Activated B cell treated with CpG ODN at 0.5 μM for 24 hours (primary cell): Measurements from ENCODE around the gene ANKS1A. TPM values are rescaled to one million over a fixed set of nuclear protein-coding genes. Genes with fewer than 3 reads are reported as not detected.

Source experiments
- ATAC-seq: fragments of 200-7000 bp; cut with Tn5 transposase; one replicate; pipeline ENCODE4 v1.10.0; 2021; ENCODE audit warnings: low read depth, mild to moderate bottlenecking, moderate library complexity
- CTCF ChIA-PET: fragments of 350-600 bp; sonication (Branson Sonifier 250); formaldehyde crosslinking; loops from one replicate; lab custom pipeline; 2021; ENCODE audit warnings: antibody characterized with exemption; lab: Charles Lee
- POLR2A ChIA-PET: fragments of 350-600 bp; sonication (Branson Sonifier 250); formaldehyde crosslinking; loops from one replicate; lab custom pipeline; 2021; ENCODE audit warnings: antibody characterized with exemption; lab: Charles Lee
- DNase-seq: peaks from one replicate; pipeline ENCODE4 v3.0.0; 2022
- H3K27ac Mint-ChIP-seq: one replicate; pipeline ENCODE4 v1.8.0; 2020; ENCODE audit warnings: mixed read lengths
- H3K27me3 Mint-ChIP-seq: one replicate; pipeline ENCODE4 v1.8.0; 2021; ENCODE audit warnings: mixed read lengths
- H3K36me3 Mint-ChIP-seq: one replicate; pipeline ENCODE4 v1.8.0; 2021; ENCODE audit warnings: low read depth, mixed read lengths
- H3K4me1 Mint-ChIP-seq: one replicate; pipeline ENCODE4 v1.8.0; 2021; ENCODE audit warnings: mixed read lengths
- H3K4me3 Mint-ChIP-seq: one replicate; pipeline ENCODE4 v1.8.0; 2020; ENCODE audit warnings: mild to moderate bottlenecking, mixed read lengths
- H3K9me3 Mint-ChIP-seq: one replicate; pipeline ENCODE4 v1.8.0; 2020; ENCODE audit warnings: mixed read lengths
- intact Hi-C: fragments of 100-400 bp; cut with micrococcal nuclease; formaldehyde crosslinking; loops from one replicate; pipeline ENCODE4 v1.15.1; 2024
- total RNA-seq: library from RNA; stranded (reverse); gene quantifications from 2 replicates; pipeline ENCODE4 v1.2.3, GENCODE V29; 2022
- TF ChIP-seq, protein P1 (sequence below): fragments of 200-600 bp; IDR thresholded peaks from one replicate; pipeline ENCODE4 v1.8.0; 2022; ENCODE audit warnings: antibody characterized with exemption, mild to moderate bottlenecking

The ANKS1A gene
- total RNA-seq, 1 donor from 2014 or later = 12.6 TPM

DNA sequence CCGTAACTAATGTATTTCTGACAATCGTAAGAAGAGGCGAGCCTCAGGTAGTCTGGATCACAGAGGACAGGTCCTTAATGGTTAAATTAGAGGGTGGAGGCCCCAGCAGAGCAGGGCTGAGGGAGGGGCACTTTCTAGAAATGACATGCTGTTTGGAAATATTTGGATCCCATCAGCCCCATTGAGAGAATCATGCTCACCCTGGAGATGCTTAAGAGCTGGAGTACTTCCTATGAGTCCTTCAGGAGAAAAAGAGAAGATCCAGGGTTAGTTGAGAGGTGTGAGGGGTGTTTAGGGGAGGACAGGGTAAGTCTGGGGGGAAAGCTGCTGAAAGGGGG, 129.1 kb downstream of the ANKS1A start:
- peaks cover 37% of the 10 kb centered on the region for H3K36me3 Mint-ChIP-seq
- ATAC-seq = no peak
- ChIA-PET CTCF (no interaction called here), POLR2A (no interaction called here)
- TF ChIP-seq, protein P1, sequence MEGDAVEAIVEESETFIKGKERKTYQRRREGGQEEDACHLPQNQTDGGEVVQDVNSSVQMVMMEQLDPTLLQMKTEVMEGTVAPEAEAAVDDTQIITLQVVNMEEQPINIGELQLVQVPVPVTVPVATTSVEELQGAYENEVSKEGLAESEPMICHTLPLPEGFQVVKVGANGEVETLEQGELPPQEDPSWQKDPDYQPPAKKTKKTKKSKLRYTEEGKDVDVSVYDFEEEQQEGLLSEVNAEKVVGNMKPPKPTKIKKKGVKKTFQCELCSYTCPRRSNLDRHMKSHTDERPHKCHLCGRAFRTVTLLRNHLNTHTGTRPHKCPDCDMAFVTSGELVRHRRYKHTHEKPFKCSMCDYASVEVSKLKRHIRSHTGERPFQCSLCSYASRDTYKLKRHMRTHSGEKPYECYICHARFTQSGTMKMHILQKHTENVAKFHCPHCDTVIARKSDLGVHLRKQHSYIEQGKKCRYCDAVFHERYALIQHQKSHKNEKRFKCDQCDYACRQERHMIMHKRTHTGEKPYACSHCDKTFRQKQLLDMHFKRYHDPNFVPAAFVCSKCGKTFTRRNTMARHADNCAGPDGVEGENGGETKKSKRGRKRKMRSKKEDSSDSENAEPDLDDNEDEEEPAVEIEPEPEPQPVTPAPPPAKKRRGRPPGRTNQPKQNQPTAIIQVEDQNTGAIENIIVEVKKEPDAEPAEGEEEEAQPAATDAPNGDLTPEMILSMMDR = no peak
- H3K4me1 Mint-ChIP-seq = no peaks in the 10 kb centered on the region
- intact Hi-C loops = no loop called here
- H3K27ac Mint-ChIP-seq = no peak overlapping the region
- H3K9me3 Mint-ChIP-seq = no peaks in the 10 kb centered on the region
- DNase-seq = no peak
- no peak overlapping the region for H3K4me3 Mint-ChIP-seq
- no peaks in the 10 kb centered on the region for H3K27me3 Mint-ChIP-seq

DNA sequence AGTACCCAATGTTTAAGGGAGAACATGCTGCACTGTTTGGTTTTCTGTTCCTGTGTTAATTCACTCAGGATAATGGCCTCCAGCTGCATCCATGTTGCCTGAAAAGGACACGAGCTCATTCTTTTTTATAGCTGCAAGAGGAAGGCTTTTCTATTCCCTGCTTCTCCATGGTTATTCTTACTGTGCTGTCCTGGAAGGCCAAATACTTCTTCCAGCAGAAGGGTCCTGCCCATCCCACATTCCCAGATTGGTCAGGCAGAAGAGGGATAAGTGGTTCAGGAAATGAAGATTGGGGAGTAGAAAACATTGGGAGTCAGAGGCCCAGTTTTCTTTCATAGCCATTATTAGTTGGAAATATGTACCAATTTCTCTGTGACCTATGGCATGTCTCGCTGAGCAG, 129.7 kb downstream of the ANKS1A start:
- Mint-ChIP-seq H3K27ac (no peak overlapping the region), H3K4me1 (no peaks in the 10 kb centered on the region), H3K9me3 (no peaks in the 10 kb centered on the region), H3K4me3 (no peak overlapping the region), H3K27me3 (no peaks in the 10 kb centered on the region), H3K36me3 (peaks cover 37% of the 10 kb centered on the region)
- CTCF ChIA-PET = no interaction called here
- intact Hi-C loops = no loop called here
- ATAC-seq (no peak), DNase-seq (no peak)
- POLR2A ChIA-PET = interaction anchor here (0.6 kb wide), 1 partner anchor 1271 kb away, joined by 4 read pairs; no protein-coding TSS in a partner anchor
- TF ChIP-seq, protein P1 = no peak

DNA sequence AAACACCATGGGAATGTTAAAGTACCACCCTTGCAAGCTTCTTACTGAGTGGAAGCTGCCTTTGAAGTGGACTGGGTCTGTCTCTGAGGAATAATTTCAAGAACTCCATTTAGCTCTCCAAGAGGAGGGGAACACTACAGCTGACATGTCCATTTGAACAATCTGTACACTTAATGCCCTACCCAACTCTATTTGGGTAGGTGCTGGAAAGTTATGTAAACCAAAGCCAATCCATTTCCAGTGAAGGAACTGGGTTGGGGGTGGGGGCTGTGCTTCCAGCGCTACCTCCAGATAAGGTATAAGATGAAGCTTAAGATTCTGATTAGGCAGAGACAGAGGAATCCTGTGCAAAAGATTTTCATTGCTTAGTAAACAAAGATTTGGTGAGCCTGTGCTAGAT, 130.1 kb downstream of the ANKS1A start:
- TF ChIP-seq, protein P1 = no peak
- Mint-ChIP-seq H3K36me3 (peaks cover 38% of the 10 kb centered on the region), H3K27me3 (no peaks in the 10 kb centered on the region), H3K9me3 (no peaks in the 10 kb centered on the region), H3K27ac (no peak overlapping the region), H3K4me1 (no peaks in the 10 kb centered on the region), H3K4me3 (no peak overlapping the region)
- POLR2A ChIA-PET = interaction anchor here (0.6 kb wide), 1 partner anchor 1271 kb away, joined by 4 read pairs; no protein-coding TSS in a partner anchor
- ATAC-seq (no peak), DNase-seq (no peak)
- intact Hi-C loops = no loop called here
- CTCF ChIA-PET = no interaction called here

DNA sequence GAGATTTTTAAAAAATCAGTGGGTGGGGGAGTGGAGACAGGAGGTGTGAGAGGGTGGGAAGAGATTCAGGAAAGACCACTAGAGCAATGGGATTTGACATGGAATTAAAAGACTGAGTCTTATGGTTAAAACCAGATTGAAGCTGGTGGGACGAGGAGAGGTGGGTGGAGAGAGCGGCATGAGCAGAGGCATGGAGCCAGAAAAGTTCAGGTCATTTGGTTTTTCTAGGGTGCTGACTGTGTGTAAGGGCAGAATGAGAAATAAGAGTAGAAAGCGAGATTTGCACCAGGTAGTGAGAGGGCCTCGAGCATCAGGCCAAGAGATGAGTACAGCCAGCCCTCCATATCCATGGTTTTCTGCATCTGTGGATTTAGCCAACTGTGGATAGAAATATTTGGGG, 130.8 kb downstream of the ANKS1A start:
- TF ChIP-seq, protein P1 = no peak
- no peaks in the 10 kb centered on the region for H3K27me3 Mint-ChIP-seq
- intact Hi-C loops = no loop called here
- no peak overlapping the region for H3K4me3 Mint-ChIP-seq
- no peak overlapping the region for H3K27ac Mint-ChIP-seq
- peaks cover 36% of the 10 kb centered on the region for H3K36me3 Mint-ChIP-seq
- DNase-seq = no peak
- H3K4me1 Mint-ChIP-seq = no peaks in the 10 kb centered on the region
- ChIA-PET CTCF (no interaction called here), POLR2A (no interaction called here)
- no peak for ATAC-seq
- no peaks in the 10 kb centered on the region for H3K9me3 Mint-ChIP-seq

DNA sequence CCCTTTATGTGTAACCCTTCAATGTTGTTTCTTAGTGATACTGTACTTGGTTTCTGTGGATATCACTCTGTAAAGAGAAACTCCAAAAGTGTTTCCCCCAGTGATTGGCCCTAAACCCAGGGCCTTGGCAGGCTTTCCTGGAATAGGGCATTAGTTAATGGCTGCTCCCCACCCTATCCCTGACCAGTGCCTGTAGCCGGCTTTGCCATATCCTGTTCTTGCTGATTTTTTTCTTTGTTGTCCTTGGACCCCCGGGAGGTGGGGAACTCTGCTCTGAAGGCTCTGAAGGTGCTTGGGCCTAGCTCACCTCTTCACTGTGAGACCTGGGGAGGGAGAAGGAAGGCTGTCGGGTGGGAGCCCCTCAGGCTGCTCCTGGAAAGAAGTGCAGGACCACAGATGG, 131.9 kb downstream of the ANKS1A start:
- intact Hi-C loops = no loop called here
- ChIA-PET POLR2A (no interaction called here), CTCF (no interaction called here)
- Mint-ChIP-seq H3K36me3 (peaks cover 38% of the 10 kb centered on the region), H3K9me3 (no peaks in the 10 kb centered on the region), H3K27me3 (no peaks in the 10 kb centered on the region), H3K27ac (no peak overlapping the region), H3K4me1 (no peaks in the 10 kb centered on the region), H3K4me3 (no peak overlapping the region)
- no peak for ATAC-seq
- TF ChIP-seq, protein P1 = no peak
- no peak for DNase-seq
